Left lung (tissue), 10 donors: ENCODE results near the gene COL21A1. TPM values are rescaled to one million over a fixed set of nuclear protein-coding genes. Genes with fewer than 3 reads are reported as not detected.
A peak's percentile ranks its signal among the peaks of the same experiment; 100 is the strongest.

Experiments
- ATAC-seq: fragments of 200-7000 bp; cut with Tn5 transposase; one replicate; pipeline ENCODE4 v1.9.1; 2020; ENCODE audit warnings: moderate library complexity
- DNase-seq, 4 donors: peaks; one replicate each; pipeline ENCODE4 v3.0.0-alpha.2; 2013 to 2020
- H3K27ac ChIP-seq, 2 donors: fragments of 200-600 bp; sonication (generic) in 1 of 2; one replicate each; pipeline versions ENCODE4 v1.5.0 to v1.8.0; 2020 to 2021
- H3K27me3 ChIP-seq, 2 donors: fragments of 200-600 bp; sonication (generic) in 1 of 2; one replicate each; pipeline versions ENCODE4 v1.5.0 to v1.8.0; 2020 to 2021
- H3K36me3 ChIP-seq, 2 donors: fragments of 200-600 bp; sonication (generic) in 1 of 2; one replicate each; pipeline versions ENCODE4 v1.5.0 to v1.8.0; 2020 to 2021
- H3K4me1 ChIP-seq, 2 donors: fragments of 200-600 bp; one replicate each; pipeline ENCODE4 v1.8.0; 2021
- H3K4me3 ChIP-seq, 2 donors: fragments of 200-600 bp; sonication (generic) in 1 of 2; one replicate each; pipeline versions ENCODE4 v1.5.0 to v1.8.0; 2020 to 2021; ENCODE audit warnings: mild to moderate bottlenecking in 1 of 2
- H3K9me3 ChIP-seq, 2 donors: fragments of 200-600 bp; sonication (generic) in 1 of 2; one replicate each; pipeline versions ENCODE4 v1.5.0 to v1.8.0; 2020 to 2021
- CTCF ChIP-seq, 2 donors: fragments of 200-600 bp; sonication (generic) in 1 of 2; IDR thresholded peaks; one replicate each; pipeline versions ENCODE4 v1.5.0 to v1.8.0; 2021; ENCODE audit warnings: antibody characterized with exemption in 2 of 2
- intact Hi-C, 2 donors: fragments of 100-400 bp; cut with DNase I; formaldehyde crosslinking; loops; one replicate each; pipeline versions ENCODE4 v1.11.2 to v1.14.2; 2022
- polyA plus RNA-seq, 6 donors: library from polyadenylated mRNA; unstranded; fragments of 120-200 nt; gene quantifications; one replicate each; pipeline ENCODE4 v1.2.1, GENCODE V29; 2013; ENCODE audit not compliant: insufficient read length in 6 of 6
- total RNA-seq, 2 donors: library from RNA; stranded (reverse); fragmentation: NEBNext Ultra II Directional; extraction: Animal tissue kit (Norgen Biotek cat#: 25700); gene quantifications; one replicate each; pipeline ENCODE4 v1.2.1, GENCODE V29; 2021
- donor health status: DM: no; HTN: yes; CAD: no.
- donor health status: DM: no; HTN: no; CAD: no.

The COL21A1 gene
- total and polyA plus RNA-seq, 8 donors, result 6.6 to 190 (median 151) TPM

GRCh38 chr6:56050530-56051201, 196.7 kb downstream of the COL21A1 start:
- Histone ChIP-seq H3K4me1 (no peaks in the 10 kb centered on the region), H3K4me3 (no peak overlapping the region), H3K9me3 (no peaks in the 10 kb centered on the region), H3K36me3 (no peaks in the 10 kb centered on the region), H3K27ac (no peak overlapping the region), H3K27me3 (no peaks in the 10 kb centered on the region)
- ATAC-seq (no peak), DNase-seq (no peak)
- no peak for TF ChIP-seq CTCF (IDR thresholded peaks at IDR 0.05)
- intact Hi-C loops, result no loop called here

- TF ChIP-seq CTCF (IDR thresholded peaks at IDR 0.05), result no peak
- ATAC-seq (no peak), DNase-seq (no peak)
- H3K36me3 ChIP-seq, result no peaks in the 10 kb centered on the region
- no peaks in the 10 kb centered on the region for H3K27me3 ChIP-seq
- intact Hi-C loops, result no loop called here
- no peak overlapping the region for H3K4me3 ChIP-seq
- H3K27ac ChIP-seq, result no peak overlapping the region
- no peaks in the 10 kb centered on the region for H3K9me3 ChIP-seq
- H3K4me1 ChIP-seq, result no peaks in the 10 kb centered on the region
These were observed 198.8 kb downstream of the COL21A1 start for GRCh38 chr6:56048601-56049000.

- Histone ChIP-seq H3K27me3 (no peaks in the 10 kb centered on the region), H3K4me3 (no peak overlapping the region), H3K4me1 (no peaks in the 10 kb centered on the region), H3K27ac (no peak overlapping the region), H3K36me3 (no peaks in the 10 kb centered on the region), H3K9me3 (no peaks in the 10 kb centered on the region)
- ATAC-seq (no peak), DNase-seq (no peak)
- intact Hi-C loops, result no loop called here
- TF ChIP-seq CTCF (IDR thresholded peaks at IDR 0.05), result no peak
These were observed 199.3 kb downstream of the COL21A1 start for GRCh38 chr6:56047931-56048540.

GRCh38 chr6:56046576-56046975, 200.8 kb downstream of the COL21A1 start:
- TF ChIP-seq CTCF (IDR thresholded peaks at IDR 0.05), result no peak
- Histone ChIP-seq H3K4me1 (no peaks in the 10 kb centered on the region), H3K27ac (peak overlapping the region in 1 of 2 donors; percentile 9), H3K36me3 (no peaks in the 10 kb centered on the region), H3K27me3 (no peaks in the 10 kb centered on the region), H3K9me3 (no peaks in the 10 kb centered on the region), H3K4me3 (no peak overlapping the region)
- peak in 2 of 4 donors; percentile 70 to 76 for DNase-seq
- intact Hi-C loops, result no loop called here
- peak; percentile 73 for ATAC-seq

- Histone ChIP-seq H3K27me3 (no peaks in the 10 kb centered on the region), H3K27ac (no peak overlapping the region), H3K4me1 (no peaks in the 10 kb centered on the region), H3K9me3 (no peaks in the 10 kb centered on the region), H3K4me3 (no peak overlapping the region), H3K36me3 (no peaks in the 10 kb centered on the region)
- DNase-seq, result no peak
- intact Hi-C loops, result no loop called here
- TF ChIP-seq CTCF (IDR thresholded peaks at IDR 0.05), result no peak
- ATAC-seq, result no peak
These were observed 203.6 kb downstream of the COL21A1 start for GRCh38 chr6:56043761-56044160.
